22Rv1 (cell line): ENCODE results near the gene FAM107B.

ENCODE experiments used
- ZFX ChIP-seq: fragments of 450-650 bp; IDR thresholded peaks from 2 replicates; pipeline ENCODE4 v1.6.1; 2017; ENCODE audit warnings: antibody characterized with exemption, borderline replicate concordance
- TF ChIP-seq, protein P1 (sequence below): fragments of 450-650 bp; IDR thresholded peaks from 2 replicates; pipeline ENCODE4 v1.5.1; 2017; ENCODE audit warnings: mild to moderate bottlenecking

DNA sequence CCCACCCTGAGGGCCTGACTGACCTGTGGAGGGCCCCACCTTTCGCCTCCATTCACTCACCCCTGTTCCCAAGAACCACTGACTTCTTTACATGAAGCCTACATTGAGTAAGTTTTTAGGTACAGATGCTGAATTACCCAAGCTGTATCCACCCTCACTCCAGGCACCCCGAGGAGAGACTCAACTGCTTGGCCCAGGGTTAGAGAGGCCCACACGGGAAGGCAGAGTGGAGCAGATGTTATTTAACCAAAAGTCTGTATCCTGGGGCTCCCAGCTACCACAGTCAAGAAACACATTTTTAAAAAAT is 230.8 kb downstream of the FAM107B start:
- TF ChIP-seq, protein P1, sequence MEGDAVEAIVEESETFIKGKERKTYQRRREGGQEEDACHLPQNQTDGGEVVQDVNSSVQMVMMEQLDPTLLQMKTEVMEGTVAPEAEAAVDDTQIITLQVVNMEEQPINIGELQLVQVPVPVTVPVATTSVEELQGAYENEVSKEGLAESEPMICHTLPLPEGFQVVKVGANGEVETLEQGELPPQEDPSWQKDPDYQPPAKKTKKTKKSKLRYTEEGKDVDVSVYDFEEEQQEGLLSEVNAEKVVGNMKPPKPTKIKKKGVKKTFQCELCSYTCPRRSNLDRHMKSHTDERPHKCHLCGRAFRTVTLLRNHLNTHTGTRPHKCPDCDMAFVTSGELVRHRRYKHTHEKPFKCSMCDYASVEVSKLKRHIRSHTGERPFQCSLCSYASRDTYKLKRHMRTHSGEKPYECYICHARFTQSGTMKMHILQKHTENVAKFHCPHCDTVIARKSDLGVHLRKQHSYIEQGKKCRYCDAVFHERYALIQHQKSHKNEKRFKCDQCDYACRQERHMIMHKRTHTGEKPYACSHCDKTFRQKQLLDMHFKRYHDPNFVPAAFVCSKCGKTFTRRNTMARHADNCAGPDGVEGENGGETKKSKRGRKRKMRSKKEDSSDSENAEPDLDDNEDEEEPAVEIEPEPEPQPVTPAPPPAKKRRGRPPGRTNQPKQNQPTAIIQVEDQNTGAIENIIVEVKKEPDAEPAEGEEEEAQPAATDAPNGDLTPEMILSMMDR: no peak
- no peak for TF ChIP-seq ZFX
